CD14-positive monocyte (primary cell): ENCODE measurements around the gene MYOCOS. TPM values are rescaled to one million over a fixed set of nuclear protein-coding genes. Genes with fewer than 3 reads are reported as not detected.
"Not testable (repeated sequence)": the region's sequence is repeated elsewhere in the genome, so short reads cannot be mapped to it uniquely, and the experiment has no call there.

Experiments
- DNase-seq, 3 donors: peaks; one replicate each; pipeline ENCODE4 v3.0.0-alpha.2; 2011 to 2022
- H2AFZ ChIP-seq: 2 replicates; pipeline ENCODE4 v1.6.0; 2012; ENCODE audit warnings: mild to moderate bottlenecking, low read depth, low read length, inconsistent platforms; ENCODE audit not compliant: insufficient read depth, poor library complexity, severe bottlenecking
- H3K27ac ChIP-seq, 2 donors: 1 replicate in 1 of 2; 2 replicates in 1 of 2; pipeline ENCODE4 v1.5.1; 2012 to 2013; ENCODE audit warnings: low read length in 2 of 2, control low read depth in 1 of 2, inconsistent platforms in 1 of 2, low read depth in 1 of 2, mild to moderate bottlenecking in 1 of 2
- H3K27me3 ChIP-seq, 2 donors: one replicate each; pipeline versions ENCODE4 v1.6.0 to v1.6.1; 2011 to 2013; ENCODE audit warnings: low read length in 2 of 2; ENCODE audit not compliant: control insufficient read depth in 2 of 2, insufficient read depth in 2 of 2
- H3K36me3 ChIP-seq, 2 donors: replicated peaks in 1 of 2; 1 replicate in 1 of 2; 2 replicates in 1 of 2; pipeline versions ENCODE4 v1.5.1 to v1.6.1; 2012 to 2013; ENCODE audit warnings: low read length in 2 of 2, control low read depth in 1 of 2, inconsistent platforms in 1 of 2, mild to moderate bottlenecking in 1 of 2; ENCODE audit not compliant: insufficient read depth in 2 of 2, control insufficient read depth in 1 of 2
- H3K4me1 ChIP-seq, 2 donors: 1 replicate in 1 of 2; 2 replicates in 1 of 2; pipeline versions ENCODE4 v1.5.1 to v1.6.1; 2012 to 2013; ENCODE audit warnings: low read length in 2 of 2, control low read depth in 1 of 2, inconsistent platforms in 1 of 2, mild to moderate bottlenecking in 1 of 2, moderate library complexity in 1 of 2; ENCODE audit not compliant: insufficient read depth in 2 of 2, control insufficient read depth in 1 of 2
- H3K4me2 ChIP-seq: replicated peaks from 2 replicates; pipeline ENCODE3; 2012; ENCODE audit warnings: low read length, moderate library complexity, mild to moderate bottlenecking; ENCODE audit not compliant: poor library complexity, severe bottlenecking; ENCODE audit errors: extremely low read depth
- H3K4me3 ChIP-seq, 3 experiments: fragments of 200-600 bp in 1 of 3; sonication (generic) in 1 of 3; replicated peaks in 1 of 3; 1 replicate in 2 of 3; 2 replicates in 1 of 3; pipeline ENCODE4 v1.5.1; 2011 to 2013; ENCODE audit warnings: low read length in 3 of 3, mild to moderate bottlenecking in 3 of 3, control low read depth in 2 of 3, low read depth in 2 of 3, inconsistent platforms in 1 of 3, moderate library complexity in 1 of 3
- H3K79me2 ChIP-seq: 2 replicates; pipeline ENCODE4 v1.6.0; 2012; ENCODE audit warnings: mild to moderate bottlenecking, control low read depth, inconsistent platforms, low read length, moderate library complexity; ENCODE audit not compliant: insufficient read depth
- H3K9ac ChIP-seq: 2 replicates; pipeline ENCODE4 v1.6.0; 2017; ENCODE audit warnings: low read length, mild to moderate bottlenecking; ENCODE audit not compliant: insufficient read depth, poor library complexity, severe bottlenecking
- H3K9me3 ChIP-seq, 2 donors: replicated peaks in 1 of 2; 1 replicate in 1 of 2; 2 replicates in 1 of 2; pipeline versions ENCODE4 v1.5.1 to v1.6.1; 2012 to 2013; ENCODE audit warnings: low read length in 2 of 2, control low read depth in 1 of 2; ENCODE audit not compliant: control insufficient read depth in 1 of 2, insufficient read depth in 1 of 2
- H4K20me1 ChIP-seq: 2 replicates; pipeline ENCODE4 v1.6.0; 2012; ENCODE audit warnings: mild to moderate bottlenecking, low read length, control low read depth, moderate library complexity; ENCODE audit not compliant: insufficient read depth
- H3K27ac Mint-ChIP-seq, 7 donors: one replicate each; pipeline ENCODE4 v1.8.0; 2020; ENCODE audit warnings: mild to moderate bottlenecking in 7 of 7, mixed read lengths in 7 of 7, moderate library complexity in 6 of 7, inconsistent platforms in 2 of 7
- H3K27me3 Mint-ChIP-seq, 3 donors: one replicate each; pipeline ENCODE4 v1.8.0; 2021 to 2022; ENCODE audit warnings: low read depth in 3 of 3, mild to moderate bottlenecking in 3 of 3, mixed read lengths in 3 of 3, moderate library complexity in 3 of 3, inconsistent platforms in 1 of 3
- H3K36me3 Mint-ChIP-seq, 2 donors: one replicate each; pipeline ENCODE4 v1.8.0; 2020; ENCODE audit warnings: mixed read lengths in 2 of 2, inconsistent platforms in 1 of 2, mild to moderate bottlenecking in 1 of 2
- H3K4me1 Mint-ChIP-seq: one replicate; pipeline ENCODE4 v1.8.0; 2020; ENCODE audit warnings: mild to moderate bottlenecking, mixed read lengths
- H3K4me3 Mint-ChIP-seq, 2 donors: one replicate each; pipeline ENCODE4 v1.8.0; 2020; ENCODE audit warnings: mild to moderate bottlenecking in 2 of 2, mixed read lengths in 2 of 2, moderate library complexity in 1 of 2
- H3K9me3 Mint-ChIP-seq, 7 donors: one replicate each; pipeline ENCODE4 v1.8.0; 2020 to 2022; ENCODE audit warnings: mixed read lengths in 7 of 7, mild to moderate bottlenecking in 6 of 7, moderate library complexity in 6 of 7, inconsistent platforms in 2 of 7
- WGBS: methylation state at CpG from one replicate; pipeline ENCODE4 v1.1.5; 2013; ENCODE audit warnings: missing lambda C conversion rate; ENCODE audit not compliant: insufficient coverage; 5-methylcytosine and 5-hydroxymethylcytosine counted together
- intact Hi-C, 2 donors: fragments of 100-400 bp; cut with micrococcal nuclease; formaldehyde crosslinking; loops; one replicate each; pipeline versions ENCODE4 v1.15.0 to v1.15.1; 2023
- polyA plus RNA-seq, 3 donors: library from polyadenylated mRNA; depleted of rRNA in 1 of 3; unstranded in 2 of 3; stranded (reverse) in 1 of 3; fragments of 300-500 nt in 2 of 3; fragments of >200 nt in 1 of 3; fragmentation: Illumina TruSeq in 2 of 3; gene quantifications; 1 replicate in 2 of 3; 2 replicates in 1 of 3; pipeline ENCODE4 v1.2.3, GENCODE V29; 2012 to 2021
- TF ChIP-seq, protein P1 (sequence below): fragments of 200-600 bp; IDR thresholded peaks from one replicate; pipeline ENCODE4 v1.8.0; 2022; ENCODE audit warnings: antibody characterized with exemption, mild to moderate bottlenecking

Gene MYOCOS
- polyA plus RNA-seq, 3 donors: not detected

DNA sequence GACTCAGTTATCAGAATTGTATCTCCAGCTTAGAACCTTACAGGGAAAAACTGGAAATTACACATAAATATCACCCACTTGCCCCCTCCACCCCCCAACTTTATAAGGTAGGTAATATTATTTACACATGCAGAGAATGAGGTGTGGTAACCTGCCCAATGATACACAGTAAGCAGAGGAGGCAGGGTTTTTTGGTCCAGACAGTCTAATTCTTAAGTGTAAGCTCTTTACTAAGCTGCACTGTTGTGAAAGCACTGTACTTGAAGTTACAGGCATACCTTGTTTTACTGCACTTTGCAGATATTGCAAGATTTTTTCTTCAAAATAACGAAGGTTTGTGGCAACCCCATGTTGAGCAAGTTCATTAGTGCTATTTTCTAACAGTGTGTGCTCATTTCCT, 24.8 kb upstream of the MYOCOS start:
- intact Hi-C loops: no loop called here
- Histone ChIP-seq H3K4me3 (no peak overlapping the region), H3K27me3 (no peaks in the 10 kb centered on the region), H3K36me3 (peaks cover 12 to 24% of the 10 kb centered on the region in 2 donors), H2AFZ (no peak overlapping the region), H3K4me2 (no peak overlapping the region), H3K9ac (no peak overlapping the region), H3K27ac (peak overlapping the region in 1 of 2 donors; percentile 43), H3K4me1 (peaks cover 13 to 19% of the 10 kb centered on the region in 2 donors), H4K20me1 (no peaks in the 10 kb centered on the region), H3K9me3 (no peaks in the 10 kb centered on the region), H3K79me2 (no peaks in the 10 kb centered on the region)
- no peak overlapping the region for H3K4me3 Mint-ChIP-seq
- peaks cover 29% of the 10 kb centered on the region for H3K4me1 Mint-ChIP-seq
- no peaks in the 10 kb centered on the region for H3K27me3 Mint-ChIP-seq
- H3K36me3 Mint-ChIP-seq: peaks cover 16 to 25% of the 10 kb centered on the region in 2 donors
- DNase-seq: peak in 1 of 3 donors; percentile 19
- 0% methylated on average over 1 of the region's 1 CpG for WGBS
- peaks cover 0 to 3% (median 2%) of the 10 kb centered on the region in 7 donors for H3K9me3 Mint-ChIP-seq
- peak overlapping the region in 1 of 7 donors; percentile 49 for H3K27ac Mint-ChIP-seq
- TF ChIP-seq, protein P1, sequence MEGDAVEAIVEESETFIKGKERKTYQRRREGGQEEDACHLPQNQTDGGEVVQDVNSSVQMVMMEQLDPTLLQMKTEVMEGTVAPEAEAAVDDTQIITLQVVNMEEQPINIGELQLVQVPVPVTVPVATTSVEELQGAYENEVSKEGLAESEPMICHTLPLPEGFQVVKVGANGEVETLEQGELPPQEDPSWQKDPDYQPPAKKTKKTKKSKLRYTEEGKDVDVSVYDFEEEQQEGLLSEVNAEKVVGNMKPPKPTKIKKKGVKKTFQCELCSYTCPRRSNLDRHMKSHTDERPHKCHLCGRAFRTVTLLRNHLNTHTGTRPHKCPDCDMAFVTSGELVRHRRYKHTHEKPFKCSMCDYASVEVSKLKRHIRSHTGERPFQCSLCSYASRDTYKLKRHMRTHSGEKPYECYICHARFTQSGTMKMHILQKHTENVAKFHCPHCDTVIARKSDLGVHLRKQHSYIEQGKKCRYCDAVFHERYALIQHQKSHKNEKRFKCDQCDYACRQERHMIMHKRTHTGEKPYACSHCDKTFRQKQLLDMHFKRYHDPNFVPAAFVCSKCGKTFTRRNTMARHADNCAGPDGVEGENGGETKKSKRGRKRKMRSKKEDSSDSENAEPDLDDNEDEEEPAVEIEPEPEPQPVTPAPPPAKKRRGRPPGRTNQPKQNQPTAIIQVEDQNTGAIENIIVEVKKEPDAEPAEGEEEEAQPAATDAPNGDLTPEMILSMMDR: no peak

- H3K4me2 ChIP-seq, H3K4me3 ChIP-seq, H2AFZ ChIP-seq, H4K20me1 ChIP-seq, H3K36me3 Mint-ChIP-seq, H3K4me3 Mint-ChIP-seq, intact Hi-C loops, H3K27ac ChIP-seq, H3K9me3 Mint-ChIP-seq, H3K9ac ChIP-seq, H3K9me3 ChIP-seq, H3K79me2 ChIP-seq, H3K36me3 ChIP-seq, H3K27me3 ChIP-seq, H3K27me3 Mint-ChIP-seq, DNase-seq: not testable (repeated sequence)
- Mint-ChIP-seq H3K4me1 (peaks cover 27% of the 10 kb centered on the region), H3K27ac (peak overlapping the region in 1 of 7 donors; percentile 57)
- WGBS: no CpG with 5 or more reads among the region's 2 CpGs
- H3K4me1 ChIP-seq: peaks cover 13 to 19% of the 10 kb centered on the region in 2 donors
These were observed 21.7 kb upstream of the MYOCOS start for GRCh38 chr1:171600310-171600709.
